Measurements from ENCODE around the gene POU2F2. TPM values are rescaled to one million over a fixed set of nuclear protein-coding genes. Genes with fewer than 3 reads are reported as not detected.

Gene POU2F2
- total and polyA plus RNA-seq, 10 of the 15 experiments (the other 5 are each of a cell fraction or from before 2014, with no cell fraction given) = 4.4 to 62.4 (median 37.9) TPM

- TF ChIP-seq, protein P1, sequence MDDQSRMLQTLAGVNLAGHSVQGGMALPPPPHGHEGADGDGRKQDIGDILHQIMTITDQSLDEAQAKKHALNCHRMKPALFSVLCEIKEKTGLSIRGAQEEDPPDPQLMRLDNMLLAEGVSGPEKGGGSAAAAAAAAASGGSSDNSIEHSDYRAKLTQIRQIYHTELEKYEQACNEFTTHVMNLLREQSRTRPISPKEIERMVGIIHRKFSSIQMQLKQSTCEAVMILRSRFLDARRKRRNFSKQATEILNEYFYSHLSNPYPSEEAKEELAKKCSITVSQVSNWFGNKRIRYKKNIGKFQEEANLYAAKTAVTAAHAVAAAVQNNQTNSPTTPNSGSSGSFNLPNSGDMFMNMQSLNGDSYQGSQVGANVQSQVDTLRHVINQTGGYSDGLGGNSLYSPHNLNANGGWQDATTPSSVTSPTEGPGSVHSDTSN (IDR thresholded peaks at IDR 0.05; ENCODE audit: insufficient replicate concordance, low read depth, low read length) = no peak
- TF ChIP-seq USF2 (IDR thresholded peaks at IDR 0.05; ENCODE audit: borderline replicate concordance, low read depth, low read length) = no peak; the same call in 1 of the 2 replicates
- TF ChIP-seq SUZ12 (IDR thresholded peaks at IDR 0.05; ENCODE audit: unreplicated experiment) = no peak
- no peak for TF ChIP-seq NFYA (IDR thresholded peaks at IDR 0.05; ENCODE audit: borderline replicate concordance, low read depth, low read length)
- no peak for TF ChIP-seq KAT2A (conservative IDR thresholded peaks at IDR 0.05; ENCODE audit: control insufficient read depth, low read depth, low read length)
- peak in 1 of 2 experiments; percentile 71; a peak in 2 of 4 replicates for TF ChIP-seq IKZF2 (IDR thresholded peaks at IDR 0.05)
- no peak for TF ChIP-seq NFXL1 (IDR thresholded peaks at IDR 0.05; ENCODE audit: borderline replicate concordance)
- TF ChIP-seq, protein P2, sequence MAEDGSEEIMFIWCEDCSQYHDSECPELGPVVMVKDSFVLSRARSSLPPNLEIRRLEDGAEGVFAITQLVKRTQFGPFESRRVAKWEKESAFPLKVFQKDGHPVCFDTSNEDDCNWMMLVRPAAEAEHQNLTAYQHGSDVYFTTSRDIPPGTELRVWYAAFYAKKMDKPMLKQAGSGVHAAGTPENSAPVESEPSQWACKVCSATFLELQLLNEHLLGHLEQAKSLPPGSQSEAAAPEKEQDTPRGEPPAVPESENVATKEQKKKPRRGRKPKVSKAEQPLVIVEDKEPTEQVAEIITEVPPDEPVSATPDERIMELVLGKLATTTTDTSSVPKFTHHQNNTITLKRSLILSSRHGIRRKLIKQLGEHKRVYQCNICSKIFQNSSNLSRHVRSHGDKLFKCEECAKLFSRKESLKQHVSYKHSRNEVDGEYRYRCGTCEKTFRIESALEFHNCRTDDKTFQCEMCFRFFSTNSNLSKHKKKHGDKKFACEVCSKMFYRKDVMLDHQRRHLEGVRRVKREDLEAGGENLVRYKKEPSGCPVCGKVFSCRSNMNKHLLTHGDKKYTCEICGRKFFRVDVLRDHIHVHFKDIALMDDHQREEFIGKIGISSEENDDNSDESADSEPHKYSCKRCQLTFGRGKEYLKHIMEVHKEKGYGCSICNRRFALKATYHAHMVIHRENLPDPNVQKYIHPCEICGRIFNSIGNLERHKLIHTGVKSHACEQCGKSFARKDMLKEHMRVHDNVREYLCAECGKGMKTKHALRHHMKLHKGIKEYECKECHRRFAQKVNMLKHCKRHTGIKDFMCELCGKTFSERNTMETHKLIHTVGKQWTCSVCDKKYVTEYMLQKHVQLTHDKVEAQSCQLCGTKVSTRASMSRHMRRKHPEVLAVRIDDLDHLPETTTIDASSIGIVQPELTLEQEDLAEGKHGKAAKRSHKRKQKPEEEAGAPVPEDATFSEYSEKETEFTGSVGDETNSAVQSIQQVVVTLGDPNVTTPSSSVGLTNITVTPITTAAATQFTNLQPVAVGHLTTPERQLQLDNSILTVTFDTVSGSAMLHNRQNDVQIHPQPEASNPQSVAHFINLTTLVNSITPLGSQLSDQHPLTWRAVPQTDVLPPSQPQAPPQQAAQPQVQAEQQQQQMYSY (CRISPR knock-in tag; IDR thresholded peaks at IDR 0.05) = no peak
- TF ChIP-seq, protein P3, sequence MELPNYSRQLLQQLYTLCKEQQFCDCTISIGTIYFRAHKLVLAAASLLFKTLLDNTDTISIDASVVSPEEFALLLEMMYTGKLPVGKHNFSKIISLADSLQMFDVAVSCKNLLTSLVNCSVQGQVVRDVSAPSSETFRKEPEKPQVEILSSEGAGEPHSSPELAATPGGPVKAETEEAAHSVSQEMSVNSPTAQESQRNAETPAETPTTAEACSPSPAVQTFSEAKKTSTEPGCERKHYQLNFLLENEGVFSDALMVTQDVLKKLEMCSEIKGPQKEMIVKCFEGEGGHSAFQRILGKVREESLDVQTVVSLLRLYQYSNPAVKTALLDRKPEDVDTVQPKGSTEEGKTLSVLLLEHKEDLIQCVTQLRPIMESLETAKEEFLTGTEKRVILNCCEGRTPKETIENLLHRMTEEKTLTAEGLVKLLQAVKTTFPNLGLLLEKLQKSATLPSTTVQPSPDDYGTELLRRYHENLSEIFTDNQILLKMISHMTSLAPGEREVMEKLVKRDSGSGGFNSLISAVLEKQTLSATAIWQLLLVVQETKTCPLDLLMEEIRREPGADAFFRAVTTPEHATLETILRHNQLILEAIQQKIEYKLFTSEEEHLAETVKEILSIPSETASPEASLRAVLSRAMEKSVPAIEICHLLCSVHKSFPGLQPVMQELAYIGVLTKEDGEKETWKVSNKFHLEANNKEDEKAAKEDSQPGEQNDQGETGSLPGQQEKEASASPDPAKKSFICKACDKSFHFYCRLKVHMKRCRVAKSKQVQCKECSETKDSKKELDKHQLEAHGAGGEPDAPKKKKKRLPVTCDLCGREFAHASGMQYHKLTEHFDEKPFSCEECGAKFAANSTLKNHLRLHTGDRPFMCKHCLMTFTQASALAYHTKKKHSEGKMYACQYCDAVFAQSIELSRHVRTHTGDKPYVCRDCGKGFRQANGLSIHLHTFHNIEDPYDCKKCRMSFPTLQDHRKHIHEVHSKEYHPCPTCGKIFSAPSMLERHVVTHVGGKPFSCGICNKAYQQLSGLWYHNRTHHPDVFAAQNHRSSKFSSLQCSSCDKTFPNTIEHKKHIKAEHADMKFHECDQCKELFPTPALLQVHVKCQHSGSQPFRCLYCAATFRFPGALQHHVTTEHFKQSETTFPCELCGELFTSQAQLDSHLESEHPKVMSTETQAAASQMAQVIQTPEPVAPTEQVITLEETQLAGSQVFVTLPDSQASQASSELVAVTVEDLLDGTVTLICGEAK (IDR thresholded peaks at IDR 0.05; ENCODE audit: borderline replicate concordance) = 0 out of 2 replicates have a peak, but pooled peaks have one; percentile 57
- no peak for TF ChIP-seq POU2F2 (IDR thresholded peaks at IDR 0.05; ENCODE audit: borderline replicate concordance, low read depth, low read length)
- no peak for TF ChIP-seq NR2F1 (conservative IDR thresholded peaks at IDR 0.05)
- TF ChIP-seq, protein P4, sequence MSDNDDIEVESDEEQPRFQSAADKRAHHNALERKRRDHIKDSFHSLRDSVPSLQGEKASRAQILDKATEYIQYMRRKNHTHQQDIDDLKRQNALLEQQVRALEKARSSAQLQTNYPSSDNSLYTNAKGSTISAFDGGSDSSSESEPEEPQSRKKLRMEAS (IDR thresholded peaks at IDR 0.05; ENCODE audit: low read depth, low read length) = 0 out of 2 replicates have a peak, but pooled peaks have one; percentile 36
- TF ChIP-seq, protein P5, sequence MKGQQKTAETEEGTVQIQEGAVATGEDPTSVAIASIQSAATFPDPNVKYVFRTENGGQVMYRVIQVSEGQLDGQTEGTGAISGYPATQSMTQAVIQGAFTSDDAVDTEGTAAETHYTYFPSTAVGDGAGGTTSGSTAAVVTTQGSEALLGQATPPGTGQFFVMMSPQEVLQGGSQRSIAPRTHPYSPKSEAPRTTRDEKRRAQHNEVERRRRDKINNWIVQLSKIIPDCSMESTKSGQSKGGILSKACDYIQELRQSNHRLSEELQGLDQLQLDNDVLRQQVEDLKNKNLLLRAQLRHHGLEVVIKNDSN (IDR thresholded peaks at IDR 0.05; ENCODE audit: borderline replicate concordance, extremely low read length, insufficient read depth, low read depth, low read length) = no peak
- TF ChIP-seq MEF2B (IDR thresholded peaks at IDR 0.05; ENCODE audit: partially characterized antibody, poor library complexity, severe bottlenecking) = no peak
- no peak for TF ChIP-seq NFYB (IDR thresholded peaks at IDR 0.05; ENCODE audit: insufficient read depth, low read depth, low read length)
Observed at GRCh38 chr19:42075364-42075615, 57.0 kb downstream of the POU2F2 start (continued).

Data from GM12878 (cell line).